ENCODE results near the gene CDADC1.

DNA sequence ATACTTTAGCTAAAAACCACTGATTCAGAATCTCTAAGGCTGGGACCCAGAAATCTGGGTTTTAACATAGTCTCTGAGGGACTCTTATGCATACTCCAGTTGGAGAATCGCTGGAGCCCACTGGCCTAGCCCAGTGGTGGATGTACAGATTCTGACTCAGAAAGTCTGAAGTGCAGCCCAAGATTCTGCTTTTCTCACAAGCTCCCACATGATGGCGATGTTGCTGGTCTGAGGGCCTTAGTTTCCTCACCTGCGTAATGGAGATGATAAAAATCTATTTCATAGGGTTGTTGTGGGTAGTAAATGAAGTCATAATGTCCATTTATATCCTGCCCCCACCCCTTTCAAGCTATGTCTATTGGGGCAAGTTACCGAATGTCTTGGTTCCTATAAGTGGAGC is 7.7 kb upstream of the CDADC1 start:
- TF ChIP-seq, protein P1, sequence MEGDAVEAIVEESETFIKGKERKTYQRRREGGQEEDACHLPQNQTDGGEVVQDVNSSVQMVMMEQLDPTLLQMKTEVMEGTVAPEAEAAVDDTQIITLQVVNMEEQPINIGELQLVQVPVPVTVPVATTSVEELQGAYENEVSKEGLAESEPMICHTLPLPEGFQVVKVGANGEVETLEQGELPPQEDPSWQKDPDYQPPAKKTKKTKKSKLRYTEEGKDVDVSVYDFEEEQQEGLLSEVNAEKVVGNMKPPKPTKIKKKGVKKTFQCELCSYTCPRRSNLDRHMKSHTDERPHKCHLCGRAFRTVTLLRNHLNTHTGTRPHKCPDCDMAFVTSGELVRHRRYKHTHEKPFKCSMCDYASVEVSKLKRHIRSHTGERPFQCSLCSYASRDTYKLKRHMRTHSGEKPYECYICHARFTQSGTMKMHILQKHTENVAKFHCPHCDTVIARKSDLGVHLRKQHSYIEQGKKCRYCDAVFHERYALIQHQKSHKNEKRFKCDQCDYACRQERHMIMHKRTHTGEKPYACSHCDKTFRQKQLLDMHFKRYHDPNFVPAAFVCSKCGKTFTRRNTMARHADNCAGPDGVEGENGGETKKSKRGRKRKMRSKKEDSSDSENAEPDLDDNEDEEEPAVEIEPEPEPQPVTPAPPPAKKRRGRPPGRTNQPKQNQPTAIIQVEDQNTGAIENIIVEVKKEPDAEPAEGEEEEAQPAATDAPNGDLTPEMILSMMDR (IDR thresholded peaks at IDR 0.05) = peak in 3 of 6 experiments; percentile 4 to 47 (median 28)
- no peak for TF ChIP-seq POLR2A (IDR thresholded peaks at IDR 0.05)

All from esophagus squamous epithelium (tissue), 4 donors.